ENCODE results near the gene POLH.
A peak's percentile ranks its signal among the peaks of the same experiment; 100 is the strongest.
"Not testable (repeated sequence)": the region's sequence is repeated elsewhere in the genome, so short reads cannot be mapped to it uniquely, and the experiment has no call there.

POLH gene

GRCh38 chr6:43575772-43576551 lies at the start of gene POLH, which contains the start of gene XPO5:
Gene POLH (plus strand): TSS chr6:43576185. CDS start chr6:43582320, 6,135 bp downstream.
Gene XPO5 (minus strand): TSS chr6:43576038. CDS start chr6:43575864, 174 bp downstream.
- H3K27me3 Mint-ChIP-seq = no peaks in the 10 kb centered on the region
- ATAC-seq (peak; percentile 97), DNase-seq (peak; percentile 94)
- peaks cover 46% of the 10 kb centered on the region for H3K4me1 Mint-ChIP-seq
- H3K4me3 Mint-ChIP-seq = peak within 1 kb of the TSS; percentile 100
- H3K9me3 Mint-ChIP-seq = no peaks in the 10 kb centered on the region
- peak within 1 kb of the TSS; percentile 96 for H3K27ac Mint-ChIP-seq
- H3K36me3 Mint-ChIP-seq (ENCODE audit: low read depth) = peaks cover 44% of the 10 kb centered on the region

- DNase-seq (no peak), ATAC-seq (no peak)
- Mint-ChIP-seq H3K4me1 (no peaks in the 10 kb centered on the region), H3K27me3 (no peaks in the 10 kb centered on the region), H3K36me3 (ENCODE audit: low read depth) (peaks cover 51% of the 10 kb centered on the region), H3K9me3 (no peaks in the 10 kb centered on the region), H3K27ac (no peak overlapping the region), H3K4me3 (no peak overlapping the region)
Measured at GRCh38 chr6:43532201-43532600, 43.8 kb upstream of the POLH start.

GRCh38 chr6:43538986-43539385 lies 37.0 kb upstream of the POLH start:
- H3K36me3 Mint-ChIP-seq (ENCODE audit: low read depth) = peaks cover 46% of the 10 kb centered on the region
- not testable (repeated sequence) for H3K27ac Mint-ChIP-seq, H3K9me3 Mint-ChIP-seq, H3K4me1 Mint-ChIP-seq, H3K4me3 Mint-ChIP-seq, H3K27me3 Mint-ChIP-seq, DNase-seq, ATAC-seq

GRCh38 chr6:43539409-43539808 lies 36.6 kb upstream of the POLH start:
- not testable (repeated sequence) for H3K4me3 Mint-ChIP-seq, H3K9me3 Mint-ChIP-seq, H3K27ac Mint-ChIP-seq, ATAC-seq, H3K27me3 Mint-ChIP-seq, DNase-seq, H3K4me1 Mint-ChIP-seq
- peaks cover 46% of the 10 kb centered on the region for H3K36me3 Mint-ChIP-seq (ENCODE audit: low read depth)

GRCh38 chr6:43540507-43540906 lies 35.5 kb upstream of the POLH start:
- H3K4me1 Mint-ChIP-seq = no peaks in the 10 kb centered on the region
- ATAC-seq (no peak), DNase-seq (no peak)
- H3K4me3 Mint-ChIP-seq = no peak overlapping the region
- H3K36me3 Mint-ChIP-seq (ENCODE audit: low read depth) = peaks cover 50% of the 10 kb centered on the region
- H3K27ac Mint-ChIP-seq = no peak overlapping the region
- no peaks in the 10 kb centered on the region for H3K27me3 Mint-ChIP-seq
- no peaks in the 10 kb centered on the region for H3K9me3 Mint-ChIP-seq

GRCh38 chr6:43541774-43542471 lies 34.1 kb upstream of the POLH start:
- Mint-ChIP-seq H3K9me3 (no peaks in the 10 kb centered on the region), H3K27ac (peak overlapping the region; percentile 18), H3K4me1 (no peaks in the 10 kb centered on the region), H3K36me3 (ENCODE audit: low read depth) (peaks cover 55% of the 10 kb centered on the region), H3K27me3 (no peaks in the 10 kb centered on the region), H3K4me3 (no peak overlapping the region)
- ATAC-seq (no peak), DNase-seq (no peak)

GRCh38 chr6:43544461-43544860 lies 31.5 kb upstream of the POLH start:
- ATAC-seq = no peak
- Mint-ChIP-seq H3K27ac (no peak overlapping the region), H3K27me3 (no peaks in the 10 kb centered on the region), H3K9me3 (no peaks in the 10 kb centered on the region), H3K4me3 (no peak overlapping the region), H3K4me1 (no peaks in the 10 kb centered on the region), H3K36me3 (ENCODE audit: low read depth) (peaks cover 57% of the 10 kb centered on the region)
- DNase-seq = no peak

GRCh38 chr6:43547222-43547621 lies 28.8 kb upstream of the POLH start:
- Mint-ChIP-seq H3K9me3 (no peaks in the 10 kb centered on the region), H3K4me1 (no peaks in the 10 kb centered on the region), H3K36me3 (ENCODE audit: low read depth) (peaks cover 59% of the 10 kb centered on the region), H3K4me3 (no peak overlapping the region), H3K27ac (no peak overlapping the region), H3K27me3 (no peaks in the 10 kb centered on the region)
- DNase-seq (no peak), ATAC-seq (no peak)

GRCh38 chr6:43557620-43558019 lies 18.4 kb upstream of the POLH start:
- peaks cover 77% of the 10 kb centered on the region for H3K36me3 Mint-ChIP-seq (ENCODE audit: low read depth)
- not testable (repeated sequence) for H3K4me1 Mint-ChIP-seq, ATAC-seq, H3K27ac Mint-ChIP-seq, DNase-seq, H3K9me3 Mint-ChIP-seq, H3K27me3 Mint-ChIP-seq, H3K4me3 Mint-ChIP-seq

GRCh38 chr6:43559328-43559727 lies 16.7 kb upstream of the POLH start:
- peaks cover 70% of the 10 kb centered on the region for H3K36me3 Mint-ChIP-seq (ENCODE audit: low read depth)
- H3K27me3 Mint-ChIP-seq = no peaks in the 10 kb centered on the region
- DNase-seq = no peak
- H3K27ac Mint-ChIP-seq = no peak overlapping the region
- H3K9me3 Mint-ChIP-seq = no peaks in the 10 kb centered on the region
- ATAC-seq = no peak
- H3K4me3 Mint-ChIP-seq = no peak overlapping the region
- no peaks in the 10 kb centered on the region for H3K4me1 Mint-ChIP-seq

GRCh38 chr6:43570876-43571441 lies 5.0 kb upstream of the POLH start:
- ATAC-seq (peak; percentile 20), DNase-seq (no peak)
- Mint-ChIP-seq H3K27ac (peak overlapping the region; percentile 83), H3K36me3 (ENCODE audit: low read depth) (peaks cover 59% of the 10 kb centered on the region), H3K27me3 (no peaks in the 10 kb centered on the region), H3K4me1 (peaks cover 30% of the 10 kb centered on the region), H3K9me3 (no peaks in the 10 kb centered on the region), H3K4me3 (no peak overlapping the region)

GRCh38 chr6:43572015-43572414 lies 4.0 kb upstream of the POLH start:
- H3K36me3 Mint-ChIP-seq (ENCODE audit: low read depth) = peaks cover 54% of the 10 kb centered on the region

GRCh38 chr6:43575105-43575771 lies 747 bp upstream of the POLH start:
- DNase-seq = peak; percentile 58
- peaks cover 50% of the 10 kb centered on the region for H3K4me1 Mint-ChIP-seq
- H3K36me3 Mint-ChIP-seq (ENCODE audit: low read depth) = peaks cover 51% of the 10 kb centered on the region

More at GRCh38 chr6:43572015-43572414, 4.0 kb upstream of the POLH start:
- H3K4me1 Mint-ChIP-seq = peaks cover 30% of the 10 kb centered on the region
- ATAC-seq = no peak
- no peak for DNase-seq
- no peaks in the 10 kb centered on the region for H3K9me3 Mint-ChIP-seq
- H3K27ac Mint-ChIP-seq = no peak overlapping the region
- no peaks in the 10 kb centered on the region for H3K27me3 Mint-ChIP-seq
- no peak overlapping the region for H3K4me3 Mint-ChIP-seq

GRCh38 chr6:43578748-43579147 lies 2.8 kb downstream of the POLH start:
- Mint-ChIP-seq H3K4me1 (peaks cover 36% of the 10 kb centered on the region), H3K9me3 (no peaks in the 10 kb centered on the region), H3K27ac (no peak overlapping the region), H3K4me3 (peak overlapping the region; percentile 100), H3K36me3 (ENCODE audit: low read depth) (peaks cover 38% of the 10 kb centered on the region), H3K27me3 (no peaks in the 10 kb centered on the region)
- DNase-seq = no peak
- no peak for ATAC-seq

More at GRCh38 chr6:43575105-43575771, 747 bp upstream of the POLH start:
- no peak for ATAC-seq
- H3K27ac Mint-ChIP-seq = peak overlapping the region; percentile 96
- H3K9me3 Mint-ChIP-seq = no peaks in the 10 kb centered on the region
- peak overlapping the region; percentile 100 for H3K4me3 Mint-ChIP-seq
- no peaks in the 10 kb centered on the region for H3K27me3 Mint-ChIP-seq

Measured in activated naive CD8-positive, alpha-beta T cell treated with anti-CD3 and anti-CD28 coated beads, Interleukin-2, amount 50 U/mL, for 24 hours (primary cell).